Dermis blood vessel endothelial cell (primary cell): Measurements from ENCODE around the gene COL23A1. TPM values are rescaled to one million over a fixed set of nuclear protein-coding genes. Genes with fewer than 3 reads are reported as not detected.

Experiments used
- DNase-seq: peaks from one replicate; pipeline ENCODE4 v3.0.0; 2010
- total RNA-seq: library from RNA; depleted of rRNA; stranded (reverse); fragments of >200 nt; gene quantifications from 2 replicates; pipeline ENCODE4 v1.2.3, GENCODE V29; 2014

The COL23A1 gene
- total RNA-seq, 1 donor from 2014 or later: 0.17 TPM

- DNase-seq: no peak
Measured at GRCh38 chr5:178553517-178553916, 36.7 kb downstream of the COL23A1 start.

GRCh38 chr5:178551468-178551867 is 38.7 kb downstream of the COL23A1 start:
- no peak for DNase-seq

- DNase-seq: peak; percentile 47
Measured at GRCh38 chr5:178551059-178551458, 39.1 kb downstream of the COL23A1 start.

GRCh38 chr5:178548746-178549145 is 41.4 kb downstream of the COL23A1 start:
- DNase-seq: peak; percentile 58

GRCh38 chr5:178547753-178548415 is 42.3 kb downstream of the COL23A1 start:
- no peak for DNase-seq

GRCh38 chr5:178547052-178547666 is 43.0 kb downstream of the COL23A1 start:
- no peak for DNase-seq

- DNase-seq: no peak
Measured at GRCh38 chr5:178546675-178547033, 43.5 kb downstream of the COL23A1 start.

- no peak for DNase-seq
Measured at GRCh38 chr5:178545941-178546674, 44.1 kb downstream of the COL23A1 start.

GRCh38 chr5:178545176-178545575 is 45.0 kb downstream of the COL23A1 start:
- DNase-seq: no peak

- no peak for DNase-seq
Measured at GRCh38 chr5:178544166-178544834, 45.9 kb downstream of the COL23A1 start.

- DNase-seq: no peak
Measured at GRCh38 chr5:178542455-178542854, 47.7 kb downstream of the COL23A1 start.

- DNase-seq: no peak
Measured at GRCh38 chr5:178540526-178540925, 49.7 kb downstream of the COL23A1 start.

GRCh38 chr5:178538741-178539229 is 51.4 kb downstream of the COL23A1 start:
- no peak for DNase-seq

- no peak for DNase-seq
Measured at GRCh38 chr5:178537467-178538371, 52.5 kb downstream of the COL23A1 start.

GRCh38 chr5:178536541-178537466 is 53.4 kb downstream of the COL23A1 start:
- DNase-seq: no peak

- DNase-seq: no peak
Measured at GRCh38 chr5:178535299-178536175, 54.7 kb downstream of the COL23A1 start.

- no peak for DNase-seq
Measured at GRCh38 chr5:178533136-178533535, 57.1 kb downstream of the COL23A1 start.

GRCh38 chr5:178532666-178533065 is 57.5 kb downstream of the COL23A1 start:
- DNase-seq: no peak

- DNase-seq: no peak
Measured at GRCh38 chr5:178532236-178532635, 58.0 kb downstream of the COL23A1 start.

- no peak for DNase-seq
Measured at GRCh38 chr5:178531786-178532185, 58.4 kb downstream of the COL23A1 start.
